HepG2 (cell line): ENCODE measurements around the gene KRTAP10-11.

ENCODE experiments used
- PTBP1 ChIP-seq: fragments of 200-400 bp; formaldehyde crosslinking; IDR thresholded peaks from 2 replicates; pipeline ENCODE4 v1.6.1; 2018; ENCODE audit warnings: low read length, low read depth; ENCODE audit not compliant: poor library complexity, severe bottlenecking
- TF ChIP-seq, protein P1 (sequence below): sonication (generic); formaldehyde crosslinking; IDR thresholded peaks from 2 replicates; pipeline ENCODE4 v1.5.1; 2020; ENCODE audit warnings: missing genetic modification reagents, mild to moderate bottlenecking, borderline replicate concordance

DNA sequence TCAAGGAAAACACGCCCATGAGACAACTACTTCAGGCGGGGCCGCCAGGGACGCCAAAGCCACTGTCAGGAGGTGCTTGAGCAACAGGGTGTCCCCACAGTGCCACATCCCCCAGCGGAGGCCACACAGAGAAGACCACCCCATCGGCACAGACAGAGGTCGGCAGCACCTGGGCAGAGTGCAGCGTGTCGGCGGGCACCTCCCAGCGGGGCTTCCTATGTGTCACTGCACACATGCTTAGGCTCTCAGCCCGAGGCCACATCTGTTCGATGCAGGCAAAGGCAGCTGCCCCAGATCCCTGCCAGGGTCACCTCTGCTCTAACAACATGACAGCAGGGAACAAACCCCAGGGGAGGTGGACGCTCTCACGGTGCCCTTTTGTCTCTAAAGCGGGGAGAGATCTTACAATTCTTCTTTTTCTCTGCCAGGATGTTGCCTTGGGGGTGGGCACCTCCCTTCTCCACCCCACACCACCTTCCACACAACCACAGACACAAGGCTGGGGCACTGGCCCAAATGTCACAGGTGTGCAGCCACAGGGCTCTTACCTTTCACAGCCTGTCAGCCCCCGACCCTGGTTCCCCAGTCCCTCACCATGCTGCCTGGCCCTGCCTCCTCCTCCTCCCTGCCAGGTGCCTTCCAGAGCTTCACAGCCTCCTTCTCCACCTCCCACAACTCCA is 30.2 kb upstream of the KRTAP10-11 start:
- TF ChIP-seq, protein P1, sequence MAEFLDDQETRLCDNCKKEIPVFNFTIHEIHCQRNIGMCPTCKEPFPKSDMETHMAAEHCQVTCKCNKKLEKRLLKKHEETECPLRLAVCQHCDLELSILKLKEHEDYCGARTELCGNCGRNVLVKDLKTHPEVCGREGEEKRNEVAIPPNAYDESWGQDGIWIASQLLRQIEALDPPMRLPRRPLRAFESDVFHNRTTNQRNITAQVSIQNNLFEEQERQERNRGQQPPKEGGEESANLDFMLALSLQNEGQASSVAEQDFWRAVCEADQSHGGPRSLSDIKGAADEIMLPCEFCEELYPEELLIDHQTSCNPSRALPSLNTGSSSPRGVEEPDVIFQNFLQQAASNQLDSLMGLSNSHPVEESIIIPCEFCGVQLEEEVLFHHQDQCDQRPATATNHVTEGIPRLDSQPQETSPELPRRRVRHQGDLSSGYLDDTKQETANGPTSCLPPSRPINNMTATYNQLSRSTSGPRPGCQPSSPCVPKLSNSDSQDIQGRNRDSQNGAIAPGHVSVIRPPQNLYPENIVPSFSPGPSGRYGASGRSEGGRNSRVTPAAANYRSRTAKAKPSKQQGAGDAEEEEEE: no peak
- TF ChIP-seq PTBP1: no peak
